Psoas muscle (tissue), 8 donors: ENCODE results near the gene PTPRM. TPM values are rescaled to one million over a fixed set of nuclear protein-coding genes. Genes with fewer than 3 reads are reported as not detected.

Source experiments
- ATAC-seq, 4 donors: fragments of 200-7000 bp; cut with Tn5 transposase; one replicate each; pipeline ENCODE4 v1.9.1; 2020; ENCODE audit warnings: moderate library complexity in 3 of 4, mild to moderate bottlenecking in 2 of 4
- DNase-seq, 2 donors: peaks; one replicate each; pipeline ENCODE4 v3.0.0-alpha.2; 2020
- H3K27ac ChIP-seq: fragments of 200-600 bp; one replicate; pipeline ENCODE4 v1.8.0; 2022
- H3K27me3 ChIP-seq, 3 donors: fragments of 200-600 bp in 1 of 3; one replicate each; pipeline versions ENCODE4 v1.6.1 to v1.8.0; 2013 to 2022; ENCODE audit warnings: low read length in 2 of 3, mild to moderate bottlenecking in 2 of 3, moderate library complexity in 1 of 3; ENCODE audit not compliant: insufficient read depth in 3 of 3
- H3K36me3 ChIP-seq, 2 donors: fragments of 200-600 bp in 1 of 2; one replicate each; pipeline versions ENCODE4 v1.6.1 to v1.8.0; 2013 to 2022; ENCODE audit warnings: low read depth in 1 of 2, mild to moderate bottlenecking in 1 of 2, moderate library complexity in 1 of 2; ENCODE audit not compliant: insufficient read depth in 1 of 2
- H3K4me1 ChIP-seq: fragments of 200-600 bp; one replicate; pipeline ENCODE4 v1.8.0; 2022
- H3K4me3 ChIP-seq: fragments of 200-600 bp; one replicate; pipeline ENCODE4 v1.8.0; 2022; ENCODE audit warnings: mild to moderate bottlenecking
- H3K9me3 ChIP-seq: fragments of 200-600 bp; one replicate; pipeline ENCODE4 v1.8.0; 2022
- CTCF ChIP-seq: fragments of 200-600 bp; IDR thresholded peaks from one replicate; pipeline ENCODE4 v1.8.0; 2022; ENCODE audit warnings: antibody characterized with exemption
- WGBS, 3 donors: extraction: QIAGEN DNeasy Blood & Tissue Kit; methylation state at CpG; one replicate each; pipeline versions ENCODE4 v1.1.6 to v1.1.7; 2013; 5-methylcytosine and 5-hydroxymethylcytosine counted together
- intact Hi-C, 2 donors: fragments of 100-400 bp; cut with DNase I; formaldehyde crosslinking; loops; one replicate each; pipeline versions ENCODE4 v1.11.0 to v1.14.2; 2022
- polyA plus RNA-seq, 3 donors: library from polyadenylated mRNA; stranded (reverse); fragments of 200-250 nt; gene quantifications; one replicate each; pipeline ENCODE4 v1.2.3, GENCODE V29; 2013
- total RNA-seq, 4 donors: library from RNA; stranded (reverse); fragmentation: NEBNext Ultra II Directional in 2 of 4; extraction: Animal tissue kit (Norgen Biotek cat#: 25700) in 2 of 4; gene quantifications; one replicate each; pipeline versions ENCODE4 v1.2.1 to v1.2.4, GENCODE V29; 2021 to 2023
- donor health status: healthy with polysubstance abuse.
- donor health status: DM: no; HTN: no; CAD: no; lungs with moderate emphysema.
- donor health status: Bipolar disorder and iron deficiency.
- donor health status: healthy.
- donor health status: DM: yes; HTN: yes; CAD: no.
- donor health status: DM: no; HTN: no; CAD: no.
- donor health status: DM: no; HTN: no; CAD: no.
- donor health status: DM: yes; HTN: yes; CAD: no.

PTPRM gene
- total and polyA plus RNA-seq, 7 donors: 27.4 to 78.9 (median 39.0) TPM

DNA sequence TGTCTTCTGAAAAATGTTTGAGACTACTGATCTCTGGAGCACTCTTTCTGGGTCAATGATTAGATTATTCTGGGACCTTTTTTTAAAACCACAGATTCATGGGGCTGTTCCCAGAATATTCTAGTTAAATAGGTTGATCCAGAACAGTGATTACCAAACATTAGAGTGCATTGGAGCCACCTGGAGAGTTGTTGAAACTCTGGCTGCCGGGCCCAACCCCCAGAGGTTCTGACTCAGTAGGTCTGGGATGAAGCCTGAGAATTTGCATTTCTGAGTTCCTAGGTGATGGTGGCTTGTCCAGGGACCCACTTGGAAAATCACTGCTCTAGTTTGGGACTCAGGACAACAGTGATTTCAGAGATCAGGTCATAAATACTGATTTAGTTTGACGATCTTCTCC is 197.3 kb downstream of the PTPRM start:
- intact Hi-C loops: no loop called here
- ATAC-seq (peak in 1 of 4 donors; percentile 31), DNase-seq (no peak)
- no peaks in the 10 kb centered on the region for H3K27me3 ChIP-seq
- TF ChIP-seq CTCF: no peak
- no peaks in the 10 kb centered on the region for H3K36me3 ChIP-seq
- no peak overlapping the region for H3K4me3 ChIP-seq
- no peaks in the 10 kb centered on the region for H3K9me3 ChIP-seq
- 50 to 58% (median 52%) methylated on average over 2 of the region's 2 CpGs for WGBS, 3 donors
- H3K27ac ChIP-seq: no peak overlapping the region
- peaks cover 50% of the 10 kb centered on the region for H3K4me1 ChIP-seq

DNA sequence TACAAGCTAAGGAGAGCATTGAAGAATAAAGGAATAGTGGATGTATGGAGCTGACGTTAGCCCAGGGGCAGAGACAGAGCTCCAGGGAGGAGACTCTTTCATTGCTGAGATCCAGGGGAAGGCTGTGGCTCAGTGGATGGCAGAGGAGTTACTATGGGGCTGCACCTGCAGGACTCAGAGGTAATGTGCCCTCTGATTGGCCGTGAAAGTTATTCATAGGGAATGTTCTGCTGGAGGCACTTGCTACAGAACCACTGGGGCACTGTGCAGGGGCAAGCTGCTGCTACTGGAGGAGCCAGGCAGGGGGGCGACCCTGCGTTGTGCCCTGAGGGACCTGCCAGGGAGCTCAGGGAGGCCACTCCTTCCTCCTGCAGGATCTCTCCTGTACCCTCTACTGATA is 199.2 kb downstream of the PTPRM start:
- no peaks in the 10 kb centered on the region for H3K36me3 ChIP-seq
- TF ChIP-seq CTCF: no peak
- ATAC-seq (peak in 3 of 4 donors; percentile 24 to 29 (median 27)), DNase-seq (no peak)
- no peaks in the 10 kb centered on the region for H3K9me3 ChIP-seq
- no peaks in the 10 kb centered on the region for H3K27me3 ChIP-seq
- no peak overlapping the region for H3K4me3 ChIP-seq
- H3K27ac ChIP-seq: no peak overlapping the region
- intact Hi-C loops: no loop called here
- peaks cover 49% of the 10 kb centered on the region for H3K4me1 ChIP-seq
- WGBS, 3 donors: 84 to 90% (median 85%) methylated on average over 4 of the region's 4 CpGs

- intact Hi-C loops: no loop called here
- WGBS, 3 donors: 72 to 97% (median 92%) methylated on average over 1 of the region's 1 CpG
- no peak for TF ChIP-seq CTCF
- no peaks in the 10 kb centered on the region for H3K27me3 ChIP-seq
- H3K36me3 ChIP-seq: no peaks in the 10 kb centered on the region
- no peak overlapping the region for H3K4me3 ChIP-seq
- no peak overlapping the region for H3K27ac ChIP-seq
- DNase-seq: no peak
- no peaks in the 10 kb centered on the region for H3K9me3 ChIP-seq
- ATAC-seq: peak in 3 of 4 donors; percentile 40 to 59 (median 48)
- H3K4me1 ChIP-seq: peaks cover 51% of the 10 kb centered on the region
Measured at GRCh38 chr18:7766817-7767216, 199.7 kb downstream of the PTPRM start.

DNA sequence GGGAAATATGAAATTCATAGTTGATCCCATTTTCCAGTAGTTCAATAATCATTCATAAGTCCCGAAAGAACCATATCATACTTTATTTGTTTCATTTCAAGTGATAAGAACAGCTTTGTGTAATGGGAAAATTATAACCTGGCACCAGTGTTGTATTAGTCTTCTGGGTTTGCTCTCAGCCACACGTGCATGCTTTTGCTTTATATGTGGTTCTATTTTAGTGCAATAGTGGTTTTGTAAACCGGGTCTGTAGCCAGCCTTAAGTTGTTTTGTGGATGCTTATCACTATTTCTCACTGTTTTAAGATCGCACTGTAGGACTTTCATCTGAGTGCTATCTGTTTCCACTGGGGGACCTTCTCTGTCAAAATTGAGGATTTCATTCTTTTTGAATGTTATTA is 203.8 kb downstream of the PTPRM start:
- intact Hi-C loops: no loop called here
- Histone ChIP-seq H3K4me1 (peaks cover 31% of the 10 kb centered on the region), H3K27ac (no peak overlapping the region), H3K36me3 (no peaks in the 10 kb centered on the region), H3K27me3 (no peaks in the 10 kb centered on the region), H3K4me3 (no peak overlapping the region), H3K9me3 (no peaks in the 10 kb centered on the region)
- 31 to 47% (median 32%) methylated on average over 4 of the region's 4 CpGs for WGBS, 3 donors
- no peak for TF ChIP-seq CTCF
- DNase-seq (no peak), ATAC-seq (no peak)

DNA sequence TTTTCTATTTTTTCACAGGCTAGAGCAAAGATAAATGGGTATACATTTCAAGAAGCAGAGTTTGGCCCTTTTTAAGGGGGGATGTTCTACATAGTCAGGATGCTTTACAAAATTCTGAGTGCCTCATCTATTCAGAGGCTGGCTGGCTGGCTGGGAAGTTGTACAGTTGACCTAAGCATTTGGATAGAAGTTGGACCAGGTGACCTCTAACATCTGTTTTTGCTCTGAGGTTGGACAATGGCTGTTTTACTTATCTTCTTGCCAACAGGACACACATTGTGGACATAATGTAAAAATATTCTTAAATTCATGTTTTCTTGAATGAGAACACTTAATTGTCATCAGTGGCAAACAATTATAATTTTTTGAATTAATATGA is 205.4 kb downstream of the PTPRM start:
- H3K4me3 ChIP-seq: no peak overlapping the region
- ATAC-seq (no peak), DNase-seq (no peak)
- no peak overlapping the region for H3K27ac ChIP-seq
- TF ChIP-seq CTCF: no peak
- no peaks in the 10 kb centered on the region for H3K36me3 ChIP-seq
- intact Hi-C loops: no loop called here
- peaks cover 23% of the 10 kb centered on the region for H3K4me1 ChIP-seq
- H3K27me3 ChIP-seq: no peaks in the 10 kb centered on the region
- H3K9me3 ChIP-seq: no peaks in the 10 kb centered on the region
